PC-3 (cell line): ENCODE data around the gene FN3K.

Experiments used
- EZH2 ChIP-seq: fragments of 300-600 bp; sonication (generic); IDR thresholded peaks from one replicate; pipeline ENCODE4 v1.6.1; 2017; ENCODE audit warnings: antibody characterized with exemption, mild to moderate bottlenecking, low read length; ENCODE audit not compliant: unreplicated experiment
- TF ChIP-seq, protein P1 (sequence below): fragments of 300-600 bp; sonication (generic); conservative IDR thresholded peaks from 2 replicates; pipeline ENCODE4 v1.5.1; 2017; ENCODE audit warnings: antibody characterized with exemption, low read depth, mild to moderate bottlenecking, low read length

- TF ChIP-seq, protein P1, sequence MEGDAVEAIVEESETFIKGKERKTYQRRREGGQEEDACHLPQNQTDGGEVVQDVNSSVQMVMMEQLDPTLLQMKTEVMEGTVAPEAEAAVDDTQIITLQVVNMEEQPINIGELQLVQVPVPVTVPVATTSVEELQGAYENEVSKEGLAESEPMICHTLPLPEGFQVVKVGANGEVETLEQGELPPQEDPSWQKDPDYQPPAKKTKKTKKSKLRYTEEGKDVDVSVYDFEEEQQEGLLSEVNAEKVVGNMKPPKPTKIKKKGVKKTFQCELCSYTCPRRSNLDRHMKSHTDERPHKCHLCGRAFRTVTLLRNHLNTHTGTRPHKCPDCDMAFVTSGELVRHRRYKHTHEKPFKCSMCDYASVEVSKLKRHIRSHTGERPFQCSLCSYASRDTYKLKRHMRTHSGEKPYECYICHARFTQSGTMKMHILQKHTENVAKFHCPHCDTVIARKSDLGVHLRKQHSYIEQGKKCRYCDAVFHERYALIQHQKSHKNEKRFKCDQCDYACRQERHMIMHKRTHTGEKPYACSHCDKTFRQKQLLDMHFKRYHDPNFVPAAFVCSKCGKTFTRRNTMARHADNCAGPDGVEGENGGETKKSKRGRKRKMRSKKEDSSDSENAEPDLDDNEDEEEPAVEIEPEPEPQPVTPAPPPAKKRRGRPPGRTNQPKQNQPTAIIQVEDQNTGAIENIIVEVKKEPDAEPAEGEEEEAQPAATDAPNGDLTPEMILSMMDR, result no peak
- no peak for TF ChIP-seq EZH2
Observed at GRCh38 chr17:82709024-82709675, 26.3 kb upstream of the FN3K start.
